H1 (cell line): ENCODE results near the gene CIT.

ENCODE experiments used
- FOSL1 ChIP-seq: IDR thresholded peaks from 2 replicates; pipeline ENCODE4 v1.6.1; 2011; ENCODE audit warnings: mild to moderate bottlenecking, low read depth, low read length, moderate library complexity; ENCODE audit not compliant: insufficient read depth
- TAF1 ChIP-seq: IDR thresholded peaks from 2 replicates; pipeline ENCODE4 v1.6.1; 2011; ENCODE audit warnings: mild to moderate bottlenecking, low read depth, low read length

DNA sequence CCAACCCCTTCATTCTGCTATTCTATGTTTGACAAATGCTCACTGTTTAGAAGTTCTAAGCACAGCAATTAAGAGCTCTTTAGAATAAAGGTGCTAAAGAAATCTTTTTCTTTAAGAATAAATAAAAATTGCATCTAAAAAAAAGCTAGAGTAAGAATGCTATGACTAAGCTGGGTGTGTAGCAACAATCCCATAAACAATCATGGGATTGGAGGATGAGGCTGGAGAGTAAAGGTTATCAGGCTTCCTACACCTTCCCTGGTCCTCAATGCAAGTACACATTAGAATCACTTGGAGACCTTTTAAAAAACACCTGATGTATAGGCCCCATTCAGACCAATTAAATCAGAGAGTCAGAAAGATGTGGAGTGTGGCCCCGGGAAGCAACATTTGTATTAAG, 88.3 kb downstream of the CIT start:
- no peak for TF ChIP-seq FOSL1
- no peak for TF ChIP-seq TAF1
